GM12891 (cell line): ENCODE measurements around the gene TBC1D2.

ENCODE experiments used
- DNase-seq: peaks from one replicate; pipeline ENCODE4 v3.0.0; 2011; ENCODE audit warnings: low spot score; ENCODE audit not compliant: insufficient read length
- FAIRE-seq: peaks from 2 replicates; lab custom pipeline; 2011; peaks lifted over from hg19 to GRCh38; lab: Jason Lieb, UNC
- PAX5 ChIP-seq: IDR thresholded peaks from 2 replicates; pipeline ENCODE4 v1.6.1; 2011; ENCODE audit warnings: low read length, moderate library complexity, mild to moderate bottlenecking; ENCODE audit not compliant: insufficient read depth, severe bottlenecking
- POLR2A ChIP-seq: IDR thresholded peaks from 2 replicates; pipeline ENCODE4 v1.6.1; 2011; ENCODE audit warnings: low read depth, low read length, control low read depth
- POLR2AphosphoS5 ChIP-seq: IDR thresholded peaks from 2 replicates; pipeline ENCODE4 v1.6.1; 2011; ENCODE audit warnings: low read depth, low read length, control low read depth
- POU2F2 ChIP-seq: IDR thresholded peaks from 2 replicates; pipeline ENCODE4 v1.6.1; 2011; ENCODE audit warnings: low read depth, mild to moderate bottlenecking, control low read depth, low read length, moderate library complexity
- SPI1 ChIP-seq: IDR thresholded peaks from 2 replicates; pipeline ENCODE4 v1.6.1; 2011; ENCODE audit warnings: low read depth, low read length, control low read depth
- TAF1 ChIP-seq: IDR thresholded peaks from 2 replicates; pipeline ENCODE4 v1.6.1; 2011; ENCODE audit warnings: low read depth, low read length, control low read depth

Gene TBC1D2

GRCh38 chr9:98185611-98186171, 69.8 kb downstream of the TBC1D2 start:
- FAIRE-seq = no peak
- TF ChIP-seq SPI1 (no peak), POLR2A (no peak), POU2F2 (no peak), PAX5 (no peak), POLR2AphosphoS5 (no peak), TAF1 (no peak)
- DNase-seq = no peak

GRCh38 chr9:98185021-98185567, 70.4 kb downstream of the TBC1D2 start:
- FAIRE-seq = no peak

GRCh38 chr9:98184326-98184725, 71.1 kb downstream of the TBC1D2 start:
- DNase-seq (no peak), FAIRE-seq (no peak)
- TF ChIP-seq POLR2AphosphoS5 = no peak
- no peak for TF ChIP-seq PAX5
- TF ChIP-seq POLR2A = no peak
- no peak for TF ChIP-seq TAF1
- no peak for TF ChIP-seq SPI1
- no peak for TF ChIP-seq POU2F2

More at GRCh38 chr9:98185021-98185567, 70.4 kb downstream of the TBC1D2 start:
- DNase-seq = no peak
- TF ChIP-seq SPI1 (no peak), PAX5 (no peak), TAF1 (no peak), POLR2AphosphoS5 (no peak)

DNA sequence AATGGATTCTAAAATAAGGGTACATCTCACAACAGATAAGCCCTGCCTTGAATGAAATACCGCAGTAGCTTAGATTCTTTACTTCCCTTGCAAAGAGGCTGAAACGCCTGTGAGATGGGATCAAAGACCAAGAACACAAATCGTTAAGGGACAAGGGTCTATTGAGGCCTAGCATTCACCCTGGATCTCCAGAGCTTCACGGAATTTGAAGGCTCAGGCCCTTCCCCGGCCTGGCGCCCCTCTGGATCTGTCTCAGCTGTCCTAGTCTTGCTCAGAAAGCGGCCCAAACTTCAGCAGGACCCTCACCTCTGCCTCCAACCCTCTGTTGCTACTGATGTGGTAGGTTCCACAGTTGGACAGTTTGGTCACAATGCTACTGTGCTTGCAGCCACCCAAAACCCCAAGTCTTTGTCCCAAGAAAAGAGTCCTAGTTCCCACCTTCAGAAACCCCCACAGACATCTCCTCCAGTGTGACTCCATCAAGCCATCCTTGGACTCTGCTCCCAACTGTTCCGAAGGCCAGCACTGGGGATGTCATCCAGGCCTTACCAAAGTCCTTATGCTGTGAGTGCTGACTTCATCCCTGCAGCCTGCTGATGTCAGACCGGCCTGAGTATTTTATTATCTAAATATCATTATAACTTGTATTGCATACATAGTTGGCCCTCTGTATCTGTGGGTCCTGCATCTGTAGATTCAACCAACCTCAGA, 72.4 kb downstream of the TBC1D2 start:
- FAIRE-seq (no peak), DNase-seq (no peak)
- TF ChIP-seq POLR2AphosphoS5 (no peak), SPI1 (no peak), POLR2A (no peak), POU2F2 (no peak), PAX5 (no peak), TAF1 (no peak)

GRCh38 chr9:98182069-98182820, 73.2 kb downstream of the TBC1D2 start:
- DNase-seq (no peak), FAIRE-seq (no peak)
- no peak for TF ChIP-seq POU2F2
- TF ChIP-seq TAF1 = no peak
- no peak for TF ChIP-seq PAX5
- TF ChIP-seq POLR2AphosphoS5 = no peak
- no peak for TF ChIP-seq SPI1
- TF ChIP-seq POLR2A = no peak

- DNase-seq (no peak), FAIRE-seq (no peak)
- TF ChIP-seq SPI1 = no peak
Measured at GRCh38 chr9:98181746-98182068, 73.7 kb downstream of the TBC1D2 start.

GRCh38 chr9:98180996-98181395, 74.5 kb downstream of the TBC1D2 start:
- no peak for TF ChIP-seq SPI1
- no peak for TF ChIP-seq POLR2A
- TF ChIP-seq TAF1 = no peak
- TF ChIP-seq POU2F2 = no peak
- no peak for TF ChIP-seq POLR2AphosphoS5
- no peak for TF ChIP-seq PAX5
- DNase-seq (no peak), FAIRE-seq (no peak)

GRCh38 chr9:98178874-98179850, 76.3 kb downstream of the TBC1D2 start:
- TF ChIP-seq SPI1 = no peak
- TF ChIP-seq PAX5 = no peak
- TF ChIP-seq POLR2AphosphoS5 = no peak
- no peak for TF ChIP-seq POLR2A
- TF ChIP-seq POU2F2 = no peak
- TF ChIP-seq TAF1 = no peak
- FAIRE-seq = no peak
- DNase-seq = no peak
